Activated CD4-positive, alpha-beta T cell treated with anti-CD3 and anti-CD28 coated beads, Interleukin-2, Interleukin-6, amounts not matched to agents 100 ng/mL and 50 ng/mL, durations not matched to agents 16 hours and 8 hours (primary cell): ENCODE data around the gene EMX1.

ENCODE experiments used
- DNase-seq: peaks from one replicate; pipeline ENCODE4 v3.0.0-alpha.2; 2020

EMX1 gene

GRCh38 chr2:72983500-72984161 is 66.3 kb downstream of the EMX1 start:
- DNase-seq = no peak

GRCh38 chr2:72984172-72984671 is 66.9 kb downstream of the EMX1 start:
- no peak for DNase-seq
